HG02970 (cell line): ENCODE data around the gene DACH1.

Source experiments
- ATAC-seq: cut with Tn5 transposase; IDR thresholded peaks from one replicate; pipeline ENCODE4 v1.9.1; 2021; ENCODE audit warnings: mild to moderate bottlenecking, moderate library complexity, moderate number of reproducible peaks; ENCODE audit not compliant: unreplicated experiment, low FRiP score

The DACH1 gene

DNA sequence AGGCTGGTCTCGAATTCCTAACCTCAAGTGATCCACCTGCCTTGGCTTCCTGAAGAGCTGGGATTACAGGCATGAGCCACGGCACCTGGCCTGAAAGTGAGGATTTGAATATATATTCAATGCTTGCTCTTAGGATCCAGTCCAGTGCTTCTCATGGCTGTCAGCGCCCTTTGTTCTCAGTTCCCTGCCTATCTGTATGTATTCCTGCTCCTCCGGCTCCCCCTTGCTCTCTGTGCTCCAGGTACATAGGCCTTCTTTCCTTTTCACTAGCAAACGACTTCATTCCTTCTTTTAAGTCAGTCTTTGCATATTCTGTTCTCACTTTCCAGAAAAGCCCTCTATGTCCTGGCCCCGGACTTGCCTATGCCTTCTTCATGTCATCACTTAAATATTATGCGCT lies 232.8 kb downstream of the DACH1 start:
- ATAC-seq, result no peak

GRCh38 chr13:71632721-71633120 lies 234.3 kb downstream of the DACH1 start:
- no peak for ATAC-seq

- no peak for ATAC-seq
These were observed 234.8 kb downstream of the DACH1 start for GRCh38 chr13:71632206-71632605.

GRCh38 chr13:71629167-71629566 lies 237.8 kb downstream of the DACH1 start:
- ATAC-seq, result no peak

DNA sequence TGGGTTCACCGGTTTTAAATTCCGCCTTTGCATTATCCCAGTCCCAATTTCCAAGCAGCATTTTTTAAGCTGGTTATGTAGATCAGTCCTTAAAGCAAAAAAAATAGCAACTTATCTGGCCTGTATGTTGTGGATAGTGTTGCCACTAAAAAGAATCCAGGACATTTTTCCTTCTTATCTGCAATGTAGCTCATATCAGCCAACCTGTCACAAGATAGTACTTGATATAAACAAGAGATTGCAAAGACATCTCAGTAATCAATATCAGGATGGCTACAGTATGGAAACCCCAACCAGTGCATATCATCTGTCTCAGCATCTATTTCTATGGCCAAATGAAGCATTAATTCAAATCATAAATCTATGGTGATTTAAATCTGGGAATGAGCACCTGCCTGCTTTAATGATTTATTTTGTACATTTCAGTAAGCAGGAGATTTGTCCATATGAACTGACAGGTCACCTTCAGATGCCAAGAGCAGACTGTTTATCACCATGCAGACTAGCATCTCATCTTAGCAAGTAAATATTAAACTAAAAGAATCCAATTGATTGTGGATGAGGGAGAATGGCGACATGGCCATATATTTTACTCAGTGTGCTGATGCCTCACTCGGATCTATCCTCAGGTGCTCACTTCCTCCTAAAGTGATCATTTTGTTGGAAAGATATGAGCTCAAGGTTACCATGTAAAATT lies 240.4 kb downstream of the DACH1 start:
- ATAC-seq, result no peak

DNA sequence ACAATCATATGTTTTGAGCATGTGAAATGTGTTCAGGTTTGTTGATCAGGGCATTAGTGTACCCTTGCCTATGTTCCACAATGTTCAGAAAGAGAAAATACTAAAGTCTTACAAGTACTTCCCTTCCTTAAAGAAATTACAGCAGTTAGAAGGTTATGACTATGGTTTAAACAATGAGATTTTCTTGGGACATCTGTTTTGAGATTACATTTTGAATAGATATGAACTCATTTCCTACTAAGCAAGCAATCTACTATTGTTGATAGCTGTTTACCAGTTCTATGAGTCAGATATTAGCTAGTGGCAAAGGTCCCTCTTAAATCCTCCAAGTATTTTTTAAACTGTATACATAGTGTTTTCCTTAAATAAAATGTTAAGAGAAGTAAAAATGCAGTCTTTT lies 241.3 kb downstream of the DACH1 start:
- no peak for ATAC-seq

- no peak for ATAC-seq
These were observed 242.1 kb downstream of the DACH1 start for GRCh38 chr13:71624653-71625600.

GRCh38 chr13:71621174-71622124 lies 245.6 kb downstream of the DACH1 start:
- ATAC-seq, result no peak

- ATAC-seq, result no peak
These were observed 247.9 kb downstream of the DACH1 start for GRCh38 chr13:71619096-71619495.

DNA sequence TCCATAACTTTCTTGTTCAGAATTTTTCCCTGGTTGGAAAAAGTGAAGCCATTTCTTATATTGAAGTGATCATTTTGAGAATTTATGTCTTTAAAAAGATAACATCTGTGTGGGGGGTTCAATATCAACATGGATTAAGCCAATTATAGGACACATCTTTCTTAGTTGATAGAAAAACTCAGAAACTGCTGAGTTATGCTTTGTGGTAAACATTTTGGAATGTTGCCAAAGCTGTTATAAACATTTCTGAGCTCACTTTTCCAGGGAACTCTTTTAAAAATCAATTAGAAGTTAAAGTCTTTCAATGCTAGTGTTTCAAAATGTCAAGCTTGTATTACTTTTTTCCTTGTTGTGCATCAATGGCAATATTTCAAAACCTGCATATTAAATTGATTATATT lies 248.8 kb downstream of the DACH1 start:
- ATAC-seq, result no peak

DNA sequence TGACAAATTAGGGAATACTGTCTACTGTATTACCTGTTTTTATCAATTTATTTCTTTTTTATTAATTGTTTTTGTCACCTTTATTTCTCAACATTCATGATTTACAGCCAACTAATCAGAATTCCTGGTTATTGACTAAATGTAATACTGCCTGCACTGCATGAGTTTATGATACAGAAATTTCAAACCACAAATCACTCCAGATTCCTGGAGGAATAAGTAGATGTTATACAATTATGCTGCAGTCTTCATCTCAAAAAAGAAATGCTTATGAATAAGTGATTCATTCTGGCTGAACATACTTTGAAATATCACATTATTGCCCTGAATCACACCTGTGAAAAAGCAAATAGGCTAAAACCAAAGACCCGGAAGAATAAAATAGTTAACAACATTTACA lies 249.7 kb downstream of the DACH1 start:
- ATAC-seq, result no peak

GRCh38 chr13:71613066-71613745 lies 253.8 kb downstream of the DACH1 start:
- ATAC-seq, result no peak

DNA sequence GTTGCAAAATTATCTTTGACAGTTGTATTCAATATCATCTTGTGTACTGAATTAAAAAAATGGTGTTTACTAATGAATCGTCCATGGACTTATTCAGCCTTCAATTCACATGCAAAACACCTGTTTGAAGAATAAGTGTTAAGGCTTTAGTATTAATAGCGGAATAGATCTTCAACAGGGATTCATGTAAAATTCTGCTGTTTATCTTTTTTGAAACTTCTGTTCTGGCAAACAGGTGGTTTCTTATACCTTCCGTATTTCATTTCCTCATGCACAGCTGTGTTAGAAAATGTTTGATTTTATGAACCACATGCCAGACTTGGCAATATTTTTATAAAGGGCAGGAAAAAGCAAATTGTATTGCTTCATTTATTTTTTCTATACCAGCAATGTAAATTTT lies 255.7 kb downstream of the DACH1 start:
- ATAC-seq, result no peak

DNA sequence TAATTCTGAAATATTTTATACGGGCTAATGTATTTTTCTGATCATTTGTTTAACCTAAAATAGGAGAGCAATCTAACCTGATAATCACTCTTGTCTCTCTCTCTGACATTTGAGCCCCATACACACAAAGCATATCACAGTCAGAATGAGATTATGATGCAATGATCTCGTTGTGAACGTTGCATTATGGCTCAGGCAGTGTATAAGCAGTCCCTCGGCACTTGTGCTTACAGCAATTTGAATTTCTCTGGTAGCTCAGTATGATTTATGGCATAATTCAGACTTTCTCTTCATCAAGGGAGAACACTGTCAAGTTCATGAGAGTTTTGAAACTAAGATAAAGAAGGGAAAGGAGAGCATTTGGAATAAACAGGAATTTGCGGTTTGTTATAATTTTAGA lies 256.1 kb downstream of the DACH1 start:
- ATAC-seq, result no peak

GRCh38 chr13:71609271-71609670 lies 257.7 kb downstream of the DACH1 start:
- ATAC-seq, result no peak

DNA sequence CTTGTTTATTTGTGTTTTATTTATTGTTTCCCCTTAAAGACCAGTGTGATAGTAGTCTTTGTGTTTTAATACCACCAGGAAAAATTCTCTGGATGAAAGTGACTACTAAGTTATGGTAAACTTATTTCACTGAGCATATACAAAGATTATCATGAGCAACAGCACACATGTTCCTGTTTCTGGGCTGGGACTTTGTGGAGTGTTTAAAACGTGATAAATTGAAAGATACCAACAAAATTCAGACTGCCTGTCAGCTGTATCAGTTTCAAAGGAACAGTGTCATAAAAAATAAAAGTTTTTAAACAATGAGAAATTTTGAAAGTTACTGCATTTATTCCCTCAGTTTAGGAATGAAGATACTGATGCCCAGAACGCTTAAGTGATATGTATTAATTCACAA lies 259.4 kb downstream of the DACH1 start:
- ATAC-seq, result no peak

DNA sequence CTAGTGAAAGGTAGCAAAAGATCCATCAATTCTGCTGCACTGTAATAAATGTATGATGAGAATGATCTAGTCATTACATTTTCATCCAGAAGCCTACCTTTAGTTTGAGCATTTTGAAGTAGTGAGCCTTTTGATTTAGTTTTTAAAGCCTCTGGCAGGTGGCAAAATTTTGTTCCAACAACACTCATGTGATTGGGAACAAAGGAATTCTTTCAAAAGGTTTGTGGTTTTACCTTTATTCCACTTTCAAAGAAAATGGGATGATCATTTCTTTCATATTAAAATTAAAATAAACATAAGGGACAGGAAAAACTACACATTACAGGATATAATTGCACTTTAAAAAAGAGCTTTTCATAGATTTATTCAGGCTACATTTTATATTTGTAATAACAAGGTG lies 260.2 kb downstream of the DACH1 start:
- no peak for ATAC-seq

DNA sequence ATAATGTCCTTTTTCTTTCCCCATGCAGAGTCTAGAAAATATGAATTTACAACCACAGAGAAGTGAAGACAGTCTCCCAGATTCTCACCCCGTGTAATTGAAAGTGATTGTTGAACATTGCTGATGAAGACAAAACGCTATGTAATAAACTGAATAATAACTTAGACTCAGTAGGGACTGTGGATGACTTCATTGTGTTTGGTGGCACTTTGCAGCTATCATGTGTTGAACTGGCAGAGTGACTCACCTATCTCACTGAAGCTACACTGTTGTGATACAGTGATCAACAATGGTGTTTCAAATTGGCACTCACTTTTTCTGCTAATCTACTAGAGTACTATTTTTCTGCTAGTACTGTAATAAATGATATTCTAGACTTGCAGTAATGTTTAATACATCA lies 261.3 kb downstream of the DACH1 start:
- ATAC-seq, result no peak

GRCh38 chr13:71603255-71603654 lies 263.7 kb downstream of the DACH1 start:
- ATAC-seq, result no peak

- no peak for ATAC-seq
These were observed 264.7 kb downstream of the DACH1 start for GRCh38 chr13:71602344-71602743.
